ENCODE results near the gene ADORA2A. TPM values are rescaled to one million over a fixed set of nuclear protein-coding genes. Genes with fewer than 3 reads are reported as not detected.

Gene ADORA2A
- total RNA-seq, 1 experiment from 2014 or later: 3.6 TPM

GRCh38 chr22:24434471-24435322 is 7.3 kb downstream of the ADORA2A start:
- DNase-seq (ENCODE audit: low read depth, low spot score): no peak
- H2AFZ ChIP-seq (ENCODE audit: low read depth, low read length, poor library complexity, severe bottlenecking): no peak overlapping the region
- no peaks in the 10 kb centered on the region for H4K20me1 ChIP-seq (ENCODE audit: insufficient read depth)
- POLR2A ChIA-PET: no interaction called here
- intact Hi-C loops (cut with micrococcal nuclease): no loop called here
- RAD21 ChIA-PET (ENCODE audit: low non-redundant PET in 1 of 2, low total read pairs in 2 of 2, uncharacterized antibody in 2 of 2, unreplicated experiment in 2 of 2): no interaction called here
- no peaks in the 10 kb centered on the region for H3K9me3 ChIP-seq (ENCODE audit: control insufficient read depth in 1 of 2, insufficient read depth in 1 of 2, low read depth in 1 of 2, low read length in 2 of 2)
- BruUV-seq (replicated peaks): no TSS peak
- H3K27me3 ChIP-seq (ENCODE audit: insufficient read depth, low read length): no peaks in the 10 kb centered on the region
- no peaks in the 10 kb centered on the region for H3K79me2 ChIP-seq (ENCODE audit: insufficient read depth, low read length)
- no peaks in the 10 kb centered on the region for H3K36me3 ChIP-seq (ENCODE audit: control insufficient read depth in 1 of 2, insufficient read depth in 2 of 2, low read length in 2 of 2)
- H3K4me3 ChIP-seq (replicated peaks in 1 of 2; ENCODE audit: low read depth in 1 of 2, low read length in 2 of 2): no peak overlapping the region
- TF ChIP-seq ATF3 (IDR thresholded peaks at IDR 0.05) (no peak), CTCF (IDR thresholded peaks at IDR 0.05 in 2 of 3, conservative IDR thresholded peaks at IDR 0.05 in 1 of 3; ENCODE audit: borderline replicate concordance in 1 of 3, insufficient read depth in 1 of 3, low read depth in 2 of 3, low read length in 2 of 3) (no peak), POLR2A (IDR thresholded peaks at IDR 0.05; ENCODE audit: borderline replicate concordance, extremely low read depth, insufficient read depth, insufficient read length) (no peak), REST (IDR thresholded peaks at IDR 0.05; ENCODE audit: low read depth) (no peak), JUND (IDR thresholded peaks at IDR 0.05) (no peak), RAD21 (IDR thresholded peaks at IDR 0.05; ENCODE audit: low read depth) (no peak), YY1 (IDR thresholded peaks at IDR 0.05; ENCODE audit: extremely low read depth, insufficient replicate concordance, low read depth, low read length) (no peak), FOSL1 (IDR thresholded peaks at IDR 0.05; ENCODE audit: low read depth) (no peak), SIN3A (IDR thresholded peaks at IDR 0.05; ENCODE audit: low read depth) (no peak), SRF (IDR thresholded peaks at IDR 0.05; ENCODE audit: low read depth) (no peak), EZH2phosphoT487 (IDR thresholded peaks at IDR 0.05; ENCODE audit: borderline replicate concordance) (no peak), ZNF274 (IDR thresholded peaks at IDR 0.05; ENCODE audit: low read depth, low read length) (no peak), EZH2 (IDR thresholded peaks at IDR 0.05) (no peak), TCF7L2 (IDR thresholded peaks at IDR 0.05; ENCODE audit: borderline replicate concordance, extremely low read depth, insufficient read depth, insufficient read length) (no peak)
- no peak for ATAC-seq
- no peak overlapping the region for H3K27ac ChIP-seq (ENCODE audit: low read depth, low read length)
- H3K4me1 ChIP-seq (ENCODE audit: control insufficient read depth in 1 of 2, insufficient read depth in 2 of 2, low read length in 2 of 2): peaks cover 0 to 14% of the 10 kb centered on the region in 2 experiments; a peak in 2 of 4 replicates
- H3K9ac ChIP-seq (ENCODE audit: low read length): no peak overlapping the region
- no peak overlapping the region for H3K4me2 ChIP-seq (ENCODE audit: low read length)
- CTCF ChIA-PET: interaction anchor here (1.0 kb wide), 1 partner anchor 540 kb away, joined by 3 read pairs; the partner anchor contains the start of gene MIF
- no peaks in the 10 kb centered on the region for H3K9me2 ChIP-seq (ENCODE audit: insufficient read depth)
